Measurements from ENCODE around the gene SEC61B.
A peak's percentile ranks its signal among the peaks of the same experiment; 100 is the strongest.
"Not testable (repeated sequence)": the region's sequence is repeated elsewhere in the genome, so short reads cannot be mapped to it uniquely, and the experiment has no call there.

The SEC61B gene

DNA sequence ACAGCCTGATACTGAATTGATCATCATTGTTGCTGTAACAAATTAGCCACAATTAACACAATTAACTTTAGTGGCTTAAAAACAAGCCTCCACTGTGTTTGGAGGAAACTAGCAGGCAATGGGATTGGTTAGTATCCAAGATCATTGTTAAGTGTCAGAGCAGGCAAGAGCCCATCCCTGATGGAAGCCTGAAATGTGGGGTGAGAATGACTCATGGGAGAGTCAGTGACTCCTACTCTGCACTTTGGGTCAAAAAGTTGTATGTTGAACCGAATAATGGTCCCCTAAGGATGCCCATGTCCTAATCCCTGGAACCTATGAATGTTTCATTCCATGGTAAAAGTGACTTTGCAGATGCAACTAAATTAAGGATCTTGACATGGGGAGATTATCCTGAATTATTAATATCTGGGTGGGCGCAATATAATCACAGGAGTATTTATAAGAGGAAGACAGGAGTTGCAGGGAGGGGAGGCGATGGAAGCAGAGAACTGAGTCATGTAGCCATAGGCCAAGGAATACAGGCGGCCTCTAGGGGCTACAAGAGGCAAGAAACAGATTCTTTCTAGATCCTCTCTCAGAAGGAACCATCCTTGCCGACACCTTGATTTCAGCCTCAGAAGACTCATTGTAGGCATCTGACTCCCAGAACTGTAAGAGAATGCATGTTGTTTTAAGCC, 29.2 kb upstream of the SEC61B start:
- DNase-seq: no peak

DNA sequence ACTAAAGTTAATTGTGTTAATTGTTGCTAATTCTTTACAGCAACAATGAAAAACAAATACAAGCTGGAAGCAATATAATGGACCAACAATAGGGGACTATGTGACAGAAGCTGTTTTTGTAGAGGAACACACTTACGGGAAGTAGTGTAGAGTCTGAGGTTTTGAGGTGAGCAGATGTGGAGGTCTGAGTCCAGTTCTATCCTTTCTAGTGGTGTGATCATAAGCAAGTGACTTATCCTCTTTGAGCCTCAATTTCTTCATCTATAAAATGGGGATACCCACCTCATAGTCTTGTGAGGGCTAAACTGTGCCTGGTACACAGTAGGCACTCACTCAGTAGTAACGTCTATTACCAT, 28.6 kb upstream of the SEC61B start:
- no peak for DNase-seq

GRCh38 chr9:99196484-99196883, 25.6 kb upstream of the SEC61B start:
- DNase-seq: not testable (repeated sequence)

DNA sequence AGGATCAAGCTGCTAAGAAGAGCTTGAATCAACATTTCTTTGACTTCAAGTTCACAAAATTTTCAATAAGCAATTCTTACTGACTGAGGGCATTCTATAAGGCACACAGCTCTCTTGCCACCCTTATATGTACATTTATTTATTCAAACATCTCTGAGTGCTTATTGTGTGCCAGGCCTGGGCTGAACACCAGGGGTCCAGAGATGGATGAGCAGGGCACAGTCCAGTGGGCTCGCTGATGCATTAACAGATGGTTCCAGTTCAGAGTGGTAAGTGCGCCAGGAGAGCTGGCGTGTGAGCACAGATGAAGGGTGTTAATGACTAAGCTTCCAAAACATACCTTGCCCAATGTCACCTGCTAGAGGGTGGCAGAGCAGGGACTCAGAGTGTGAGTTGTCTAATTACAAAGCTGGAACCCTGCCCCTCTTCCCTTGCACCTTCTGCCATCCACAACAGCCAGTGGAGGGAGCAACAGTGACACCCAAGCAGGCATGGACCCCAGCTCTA, 24.9 kb upstream of the SEC61B start:
- DNase-seq: no peak

DNA sequence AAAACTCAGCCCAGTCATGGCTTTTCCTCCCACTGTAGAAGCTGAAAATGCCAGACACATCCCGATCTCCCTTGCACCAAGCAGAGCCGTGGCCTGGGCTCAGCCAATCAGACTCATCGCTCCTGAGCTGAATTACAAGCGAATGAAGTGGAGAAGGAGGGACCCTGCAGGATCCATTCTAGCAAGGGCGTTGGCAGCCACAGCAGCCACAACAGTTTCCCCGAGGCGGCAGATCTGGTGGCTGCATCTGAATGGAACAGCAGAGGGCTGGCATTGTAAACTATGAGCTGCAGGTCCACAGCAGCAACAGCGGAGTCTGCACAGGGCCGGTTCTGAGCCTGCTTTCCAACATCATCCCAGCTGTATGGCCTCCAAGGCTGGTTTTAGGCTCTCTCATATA, 24.1 kb upstream of the SEC61B start:
- DNase-seq: no peak

- no peak for DNase-seq
Observed at GRCh38 chr9:99199938-99200539, 22.0 kb upstream of the SEC61B start.

- no peak for DNase-seq
Observed at GRCh38 chr9:99201603-99202002, 20.5 kb upstream of the SEC61B start.

DNA sequence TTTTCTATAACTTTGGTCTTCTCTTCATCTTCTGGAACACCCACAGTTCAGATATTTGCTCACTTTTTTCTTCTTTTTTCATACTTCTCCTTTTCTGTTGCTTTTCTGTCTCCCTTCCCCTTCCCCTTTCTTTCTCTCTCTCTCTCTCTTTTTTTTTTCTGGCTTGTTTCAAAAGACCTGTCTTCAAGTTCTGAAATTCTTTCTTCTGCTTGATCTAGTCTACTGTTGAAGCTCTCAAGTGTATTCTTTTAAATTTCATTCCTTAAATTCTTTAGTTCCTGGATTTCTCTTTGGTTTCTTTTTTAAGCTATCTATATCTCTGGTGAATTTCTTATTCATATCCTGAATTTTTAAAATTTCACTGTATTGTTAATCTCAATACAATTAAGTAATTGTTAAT, 11.5 kb upstream of the SEC61B start:
- no peak for DNase-seq

- no peak for DNase-seq
Observed at GRCh38 chr9:99211746-99212145, 10.3 kb upstream of the SEC61B start.

GRCh38 chr9:99213197-99213596, 8.9 kb upstream of the SEC61B start:
- DNase-seq: no peak

DNA sequence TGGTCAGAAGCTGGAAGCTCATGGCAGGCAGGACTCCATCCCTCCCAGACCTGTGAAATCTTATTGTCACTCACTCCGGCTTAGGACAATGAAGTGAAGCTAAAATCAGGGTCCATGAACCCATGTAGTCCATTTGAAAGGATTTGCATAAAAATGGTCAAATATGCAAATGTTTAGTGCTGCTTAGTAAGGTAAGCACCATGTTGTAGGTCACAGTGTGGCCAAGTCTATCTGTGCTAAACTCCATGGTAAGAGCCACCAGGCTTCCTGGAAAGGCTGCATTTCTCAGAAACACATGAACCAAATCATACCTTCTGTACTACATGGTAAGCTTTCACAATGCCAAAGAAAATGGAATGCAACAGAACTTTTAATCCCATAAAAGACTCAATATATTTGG, 6.0 kb upstream of the SEC61B start:
- DNase-seq: no peak

DNA sequence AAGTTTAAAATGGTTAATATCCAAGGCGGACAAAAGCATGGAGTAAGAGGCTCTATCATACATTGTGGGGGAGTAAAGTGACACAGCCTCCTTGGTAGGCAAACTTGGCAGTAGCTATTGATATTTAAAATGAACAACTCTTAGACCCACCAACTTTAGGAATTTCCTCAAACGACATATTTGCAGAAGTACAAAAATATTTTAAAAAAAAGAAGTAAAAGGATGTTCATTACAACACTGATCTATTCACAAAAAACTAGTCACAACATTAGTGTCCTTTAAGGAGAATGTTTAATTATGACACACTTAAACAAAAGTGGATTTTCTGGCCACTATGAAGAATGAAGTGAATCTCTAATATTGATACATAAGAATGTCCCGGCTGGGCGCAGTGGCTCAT, 2.1 kb upstream of the SEC61B start:
- DNase-seq: no peak

DNA sequence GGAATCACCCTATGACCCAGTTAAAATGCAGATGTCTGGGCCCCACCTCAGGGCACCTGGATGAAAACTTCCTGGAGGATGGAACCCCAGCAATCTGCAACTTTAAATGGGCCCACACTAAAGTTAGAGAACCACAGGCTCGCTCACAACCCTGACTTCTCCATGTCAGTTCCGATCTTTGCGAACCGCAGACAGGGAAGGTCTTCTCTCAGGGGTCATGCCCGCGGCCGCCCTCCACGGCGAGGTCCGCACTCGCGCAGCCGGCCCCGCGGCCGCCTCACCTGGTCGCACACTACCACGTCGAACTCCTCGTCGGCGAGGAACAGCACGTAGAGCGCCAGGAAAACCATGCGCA, 839 bp upstream of the SEC61B start:
- no peak for DNase-seq

GRCh38 chr9:99222416-99223270, 561 bp downstream of the SEC61B start:
- peak; percentile 55 for DNase-seq

- no peak for DNase-seq
Observed at GRCh38 chr9:99224445-99224844, 2.4 kb downstream of the SEC61B start.

- no peak for DNase-seq
Observed at GRCh38 chr9:99226054-99226453, 4.0 kb downstream of the SEC61B start.

- no peak for DNase-seq
Observed at GRCh38 chr9:99230206-99230605, 8.1 kb downstream of the SEC61B start.

DNA sequence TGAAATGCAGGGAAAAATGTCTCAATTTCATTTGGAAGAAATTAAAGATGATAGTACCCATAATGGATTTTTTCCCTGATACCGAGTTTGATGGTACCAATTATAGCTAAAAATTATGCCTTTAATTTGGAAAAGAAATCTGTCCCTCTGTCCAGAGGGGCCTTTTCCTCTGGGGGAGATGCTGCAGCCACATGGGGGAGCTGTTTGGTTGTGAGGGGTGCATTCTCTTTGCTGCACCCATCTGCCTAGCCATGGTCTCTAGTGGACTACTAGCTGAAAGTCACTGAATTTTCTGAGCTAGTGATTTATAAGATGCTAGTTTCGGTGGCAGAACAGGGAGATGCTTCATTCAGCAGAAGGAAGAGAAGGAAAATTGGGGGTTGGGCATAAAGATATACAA, 9.6 kb downstream of the SEC61B start:
- DNase-seq: peak; percentile 30

DNA sequence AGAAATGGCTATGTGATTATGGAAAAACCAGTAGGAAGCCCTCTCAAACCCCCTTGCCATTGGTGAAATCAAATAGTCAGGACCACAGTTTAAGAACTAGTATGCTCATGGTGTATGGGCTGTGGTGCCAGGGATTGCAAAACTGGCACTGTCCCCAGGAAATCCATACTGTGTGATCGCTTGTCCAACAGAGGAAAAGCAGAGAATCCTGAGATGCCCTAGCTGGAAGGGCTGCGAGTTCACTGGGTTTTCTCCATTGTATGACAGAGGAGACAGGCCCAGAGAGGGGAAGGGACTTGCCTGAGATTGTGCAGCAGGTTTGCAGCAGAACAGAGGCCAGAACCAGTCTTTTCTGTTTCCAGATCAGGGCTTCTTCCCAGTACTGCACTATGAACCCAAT, 12.5 kb downstream of the SEC61B start:
- DNase-seq: no peak

DNA sequence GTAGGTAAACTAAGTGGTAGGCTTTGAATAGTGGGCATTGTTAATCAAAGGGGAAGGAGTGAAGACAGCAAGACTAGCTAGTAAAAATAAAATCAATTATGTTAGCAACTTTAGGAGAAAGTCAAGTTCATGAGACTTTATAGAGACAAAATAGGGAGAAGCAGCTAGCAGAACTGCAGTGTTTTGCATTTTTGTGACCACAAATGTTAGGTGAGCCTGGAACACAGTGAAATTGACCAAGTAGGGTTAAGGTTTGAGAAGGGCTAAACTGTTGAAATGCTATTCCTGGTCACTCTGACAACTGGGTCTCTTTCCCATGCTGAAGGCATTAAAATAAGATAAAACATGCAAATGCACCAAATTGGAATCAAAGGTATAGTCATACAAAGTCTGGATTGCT, 13.0 kb downstream of the SEC61B start:
- DNase-seq: no peak

DNA sequence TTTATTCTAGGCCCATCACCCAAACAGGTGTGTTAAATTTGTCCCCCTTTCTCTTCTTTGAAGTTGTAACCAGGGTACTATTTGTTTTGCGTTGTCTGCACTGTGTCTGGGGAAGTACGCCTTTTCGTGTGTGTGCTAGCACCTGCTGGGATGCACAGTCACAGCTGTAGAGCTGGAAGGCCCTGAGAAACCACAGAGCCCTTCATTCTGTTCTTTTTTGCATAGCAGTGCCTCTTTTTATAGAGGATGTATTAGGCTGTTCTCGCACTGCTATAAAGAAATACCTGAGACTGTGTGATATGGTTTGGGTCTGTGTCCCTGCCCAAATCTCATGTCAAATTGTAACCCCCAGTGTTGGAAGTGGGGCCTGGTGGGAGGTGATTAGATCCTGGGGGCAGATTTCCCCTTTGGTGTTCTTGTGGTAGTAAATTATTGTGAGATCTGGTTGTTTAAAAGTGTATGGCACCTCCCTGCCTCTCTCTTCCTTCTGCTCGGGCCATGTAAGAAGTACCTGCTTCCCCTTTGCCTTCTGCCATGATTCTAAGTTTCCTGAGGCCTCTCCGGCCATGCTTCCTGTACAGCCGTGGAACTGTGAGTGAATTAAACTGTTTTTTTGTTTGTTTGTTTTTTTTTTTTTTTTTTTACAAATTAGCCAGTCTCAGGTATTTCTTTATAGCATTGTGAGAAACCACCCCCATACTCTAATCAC, 14.0 kb downstream of the SEC61B start:
- DNase-seq: peak; percentile 23

DNA sequence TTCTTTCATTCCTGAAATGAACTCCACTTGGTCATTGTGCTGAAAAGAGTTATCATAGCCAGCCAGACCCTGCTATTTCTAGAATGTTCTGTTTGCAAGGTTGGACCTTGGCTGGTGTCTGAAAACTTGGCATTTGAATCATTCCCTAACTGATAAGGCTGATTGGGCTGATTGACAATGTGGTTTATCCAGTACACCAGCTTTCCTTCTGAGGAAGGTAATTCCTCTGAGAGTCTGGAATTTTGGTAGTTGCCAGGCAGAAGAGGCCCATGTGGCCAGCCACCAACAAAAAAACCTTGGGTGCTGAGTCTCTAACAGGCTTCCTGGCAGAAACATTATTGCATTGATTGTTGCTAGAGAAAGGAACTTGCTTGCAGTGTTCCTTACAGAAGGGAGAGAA, 15.3 kb downstream of the SEC61B start:
- DNase-seq: no peak

DNA sequence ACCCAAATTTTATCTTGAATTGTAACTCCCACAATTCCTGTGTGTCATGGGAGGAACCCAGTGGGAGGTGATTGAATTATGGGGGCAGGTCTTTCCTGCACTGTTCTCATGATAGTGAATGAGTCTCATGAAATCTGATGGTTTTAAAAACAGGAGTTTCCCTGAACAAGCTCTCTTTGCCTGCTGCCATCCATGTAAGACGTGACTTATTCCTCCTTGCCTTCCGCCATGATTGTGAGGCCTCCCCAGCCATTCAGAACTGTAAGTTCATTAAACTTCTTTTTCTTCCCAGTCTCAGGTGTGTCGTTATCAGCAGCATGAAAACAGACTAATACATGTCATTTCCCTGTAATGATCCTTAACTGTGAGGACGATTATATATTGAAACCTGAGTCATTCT, 15.8 kb downstream of the SEC61B start:
- DNase-seq: not testable (repeated sequence)
